Colon (tissue), 2 donors: ENCODE measurements around the gene TNIP2.

Source experiments
- FAIRE-seq: peaks from 2 replicates; lab custom pipeline; 2012; peaks lifted over from hg19 to GRCh38; lab: Jason Lieb, UNC
- donor health status: control.
- donor health status: control.

Gene TNIP2, protein sequence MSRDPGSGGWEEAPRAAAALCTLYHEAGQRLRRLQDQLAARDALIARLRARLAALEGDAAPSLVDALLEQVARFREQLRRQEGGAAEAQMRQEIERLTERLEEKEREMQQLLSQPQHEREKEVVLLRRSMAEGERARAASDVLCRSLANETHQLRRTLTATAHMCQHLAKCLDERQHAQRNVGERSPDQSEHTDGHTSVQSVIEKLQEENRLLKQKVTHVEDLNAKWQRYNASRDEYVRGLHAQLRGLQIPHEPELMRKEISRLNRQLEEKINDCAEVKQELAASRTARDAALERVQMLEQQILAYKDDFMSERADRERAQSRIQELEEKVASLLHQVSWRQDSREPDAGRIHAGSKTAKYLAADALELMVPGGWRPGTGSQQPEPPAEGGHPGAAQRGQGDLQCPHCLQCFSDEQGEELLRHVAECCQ

DNA sequence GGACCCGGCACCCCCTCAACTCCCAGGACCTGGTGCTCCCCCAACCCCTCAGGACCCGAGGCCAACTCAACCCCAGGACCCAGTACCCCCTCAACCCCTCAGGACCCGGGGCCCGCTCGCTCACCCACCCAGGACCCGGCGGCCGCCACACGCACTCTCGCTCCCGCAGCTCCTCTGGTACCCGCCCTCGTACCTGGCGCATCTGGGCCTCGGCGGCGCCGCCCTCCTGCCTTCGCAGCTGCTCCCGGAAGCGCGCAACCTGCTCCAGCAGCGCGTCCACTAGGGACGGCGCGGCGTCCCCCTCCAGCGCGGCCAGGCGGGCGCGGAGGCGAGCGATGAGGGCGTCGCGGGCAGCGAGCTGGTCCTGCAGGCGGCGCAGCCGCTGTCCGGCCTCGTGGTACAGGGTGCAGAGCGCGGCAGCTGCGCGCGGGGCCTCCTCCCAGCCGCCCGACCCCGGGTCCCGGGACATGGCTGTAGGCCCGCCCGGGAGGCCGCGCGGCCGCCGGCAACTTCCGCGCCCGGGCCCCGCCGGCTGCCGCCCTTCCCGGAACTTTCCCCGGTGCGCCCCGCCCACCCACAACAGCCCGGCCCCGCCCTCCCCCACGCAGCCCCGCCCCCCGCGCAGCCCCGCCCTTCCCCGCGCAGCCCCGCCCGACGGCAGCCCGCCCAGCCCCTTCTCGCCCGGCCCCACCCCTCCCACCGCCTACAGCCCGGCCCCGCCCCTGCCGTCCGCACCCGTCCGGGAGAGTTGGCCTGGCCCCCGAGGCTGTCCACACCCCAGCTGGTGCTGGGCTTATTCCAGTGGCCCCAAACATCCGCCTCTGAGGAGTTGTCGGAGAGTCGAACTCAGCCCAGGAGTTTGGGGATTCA lies at the start of gene TNIP2:
Gene TNIP2 (minus strand): TSS at position 516 of the 870 bp plus-strand sequence. CDS start 47 bp downstream, at position 469.
- no peak for FAIRE-seq

DNA sequence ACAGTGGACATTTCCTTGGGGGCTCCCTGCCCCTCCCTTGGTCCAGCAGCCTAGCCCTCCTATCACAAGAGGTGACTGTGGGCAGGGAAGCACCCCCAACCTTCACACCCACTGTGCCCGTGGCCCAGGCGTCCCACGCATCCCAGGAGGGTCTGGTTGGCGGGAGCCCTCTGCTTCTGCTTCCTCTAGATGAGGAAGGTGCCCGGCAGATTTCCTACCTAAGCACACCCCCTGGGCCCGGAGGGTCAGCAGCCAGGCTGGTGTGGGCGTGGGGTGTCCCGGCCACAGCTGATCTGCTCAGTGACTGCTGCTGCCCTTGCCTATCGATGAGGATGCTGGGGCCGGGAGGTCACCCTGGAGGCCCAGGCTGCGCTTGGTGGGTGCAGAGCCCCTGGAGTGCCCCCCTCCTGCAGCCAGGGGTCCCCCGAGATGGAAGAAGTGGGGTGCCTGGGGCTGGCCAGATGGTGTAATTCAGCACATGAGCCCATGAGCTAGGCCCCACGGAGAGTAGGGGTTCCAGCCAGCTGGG lies 48.9 kb upstream of the TNIP2 start:
- no peak for FAIRE-seq

DNA sequence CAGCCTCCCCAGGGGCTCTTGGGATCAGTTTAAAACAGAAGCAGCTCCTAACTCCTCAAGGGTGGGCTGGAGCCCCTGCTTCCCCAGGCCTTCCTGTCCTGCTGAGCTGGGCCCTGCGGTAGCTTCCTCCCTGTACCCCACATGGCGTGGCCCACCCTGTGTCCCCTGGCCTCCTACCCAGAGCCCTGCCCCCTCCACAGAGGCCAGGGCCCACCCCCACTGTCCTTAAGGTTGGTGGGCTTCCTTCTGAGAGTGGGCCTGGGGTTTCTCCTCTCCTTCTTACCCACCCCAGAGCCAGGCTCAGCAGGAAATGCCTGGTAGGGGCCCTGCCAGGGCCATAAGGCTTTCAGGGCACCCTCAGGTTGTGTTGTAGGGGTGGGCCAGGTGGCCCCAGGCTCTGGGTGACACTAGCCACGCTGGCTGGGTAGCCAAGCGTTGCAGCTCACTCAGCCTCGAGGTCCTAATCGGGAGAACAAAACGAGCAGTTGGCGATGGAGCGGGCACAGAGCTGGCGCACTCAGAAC lies 48.4 kb upstream of the TNIP2 start:
- FAIRE-seq: no peak

DNA sequence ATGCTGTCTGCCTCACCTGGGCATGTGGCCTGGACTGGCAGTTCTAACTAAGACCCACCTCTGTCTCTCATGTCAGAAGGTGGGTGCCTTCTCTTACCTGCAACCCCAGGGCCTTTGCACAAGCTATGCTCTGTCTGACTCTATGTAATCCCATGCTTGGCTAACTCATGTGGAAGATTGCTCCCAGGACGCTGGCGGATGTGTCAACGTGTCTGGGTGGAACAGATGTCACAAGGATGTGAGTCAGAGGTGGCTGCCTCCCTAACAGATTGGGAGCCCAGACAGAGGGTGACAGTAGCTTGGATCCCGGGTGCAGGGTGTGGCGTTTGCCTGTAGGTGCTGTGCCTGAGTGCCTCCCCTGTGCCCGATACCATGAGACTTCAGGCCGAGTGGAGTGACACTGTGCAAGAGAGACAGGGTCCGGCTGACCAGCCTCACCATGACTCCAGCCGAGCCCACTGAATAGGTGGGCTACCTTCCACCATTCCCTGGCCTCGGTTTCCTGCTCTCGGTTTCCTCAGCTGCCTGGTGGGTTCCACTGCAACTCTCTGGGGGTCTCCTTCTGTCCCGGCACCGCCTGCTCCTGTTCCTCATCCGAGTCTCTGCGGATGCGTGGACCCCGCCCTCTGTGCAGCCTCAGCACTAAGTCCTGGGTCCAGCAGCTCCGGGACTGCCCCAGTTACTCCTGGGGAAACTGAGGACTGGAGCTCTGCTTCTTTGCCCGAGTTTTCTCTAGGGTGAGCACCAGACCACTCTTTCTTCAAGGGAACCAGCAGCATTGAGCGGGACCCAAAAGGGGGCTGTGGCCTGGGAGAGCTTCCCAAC lies 47.7 kb upstream of the TNIP2 start:
- FAIRE-seq: no peak

DNA sequence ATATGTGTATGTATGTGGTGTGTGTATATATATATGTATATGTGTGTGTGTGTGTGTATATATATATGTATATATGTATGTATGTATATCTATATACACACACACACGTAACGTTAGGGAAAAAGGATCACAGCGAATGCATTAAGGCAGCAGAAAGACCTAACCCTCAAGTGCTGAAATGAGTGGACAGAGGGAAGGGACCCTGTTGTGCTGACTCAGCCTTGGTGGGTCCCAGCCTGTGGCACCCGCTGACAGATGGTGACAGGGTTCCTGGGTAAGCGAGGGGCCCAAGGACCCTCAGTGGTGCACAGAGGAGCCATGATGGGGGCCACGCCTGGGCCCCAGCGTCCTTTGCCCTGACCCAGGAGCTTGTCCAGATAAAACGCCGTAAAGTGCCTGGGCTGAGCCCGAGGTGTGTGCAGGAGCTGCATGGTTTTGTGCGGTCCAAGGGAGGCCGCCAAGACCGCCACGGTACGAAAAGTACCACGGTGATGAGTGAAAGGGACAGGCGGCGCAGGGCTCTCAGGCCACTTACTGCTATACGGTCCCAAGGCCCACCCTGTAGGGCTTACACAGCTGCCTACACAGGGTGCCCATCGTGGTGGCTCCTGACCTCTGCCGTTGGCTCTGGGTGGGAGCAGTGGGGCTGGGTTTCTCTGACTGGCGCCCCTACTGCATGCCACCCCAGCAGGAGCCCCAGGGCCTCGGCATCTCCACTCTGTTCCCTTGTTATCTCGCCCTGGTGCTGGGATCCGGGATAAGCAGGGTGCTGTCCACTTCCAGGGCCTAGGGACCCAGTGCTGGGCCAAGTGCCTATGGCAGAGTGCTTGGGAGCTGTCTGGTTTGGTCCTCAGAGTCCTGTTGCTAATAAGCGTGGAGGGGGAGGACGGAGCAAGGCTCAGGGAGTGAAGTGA lies 46.7 kb upstream of the TNIP2 start:
- no peak for FAIRE-seq

DNA sequence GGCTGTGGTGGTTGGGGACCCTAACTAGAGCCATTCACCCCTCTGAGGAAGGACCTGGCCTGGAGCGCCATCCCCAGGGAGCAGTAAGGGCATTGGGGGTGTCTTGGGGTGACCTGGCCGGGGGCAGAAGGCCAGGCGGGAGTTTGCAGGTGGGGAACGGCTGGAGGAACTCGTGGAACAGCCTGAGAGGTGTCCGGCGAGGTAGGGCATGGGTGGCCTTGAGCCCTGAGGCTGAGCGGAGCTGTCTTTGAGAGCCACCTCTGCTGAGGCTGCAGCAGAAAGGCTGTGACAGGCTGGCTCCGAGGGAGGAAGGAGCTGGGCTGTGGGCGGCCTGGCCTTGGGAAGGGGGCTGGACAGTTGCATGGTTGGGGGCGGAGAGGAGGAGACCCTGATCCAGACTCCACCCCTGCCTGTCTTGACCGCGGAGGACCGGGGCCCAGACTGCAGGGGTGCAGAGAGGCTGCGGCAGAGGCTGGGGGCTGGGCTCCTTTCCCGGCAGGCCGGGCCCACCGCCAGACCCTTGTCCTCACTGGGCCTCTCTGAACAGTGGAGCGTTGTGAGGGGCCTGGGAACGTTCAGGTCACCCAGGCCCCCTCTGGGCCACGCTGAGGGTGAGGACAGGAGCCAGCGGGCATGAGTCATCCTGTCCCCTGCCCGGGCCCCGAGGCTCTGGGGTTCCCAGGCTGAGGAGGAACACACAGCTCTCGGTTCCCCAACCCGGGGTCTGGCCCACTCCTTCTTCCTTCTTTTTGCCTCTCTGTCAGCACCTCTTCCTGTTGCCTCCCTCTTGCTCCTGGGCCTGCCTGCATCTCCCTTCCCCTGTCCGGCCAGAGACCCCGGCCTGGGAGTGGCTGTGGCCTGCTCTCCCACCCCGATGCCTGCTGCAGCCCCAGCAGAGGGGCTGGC lies 44.8 kb upstream of the TNIP2 start:
- no peak for FAIRE-seq

GRCh38 chr4:2799971-2800690 lies 44.0 kb upstream of the TNIP2 start:
- no peak for FAIRE-seq

DNA sequence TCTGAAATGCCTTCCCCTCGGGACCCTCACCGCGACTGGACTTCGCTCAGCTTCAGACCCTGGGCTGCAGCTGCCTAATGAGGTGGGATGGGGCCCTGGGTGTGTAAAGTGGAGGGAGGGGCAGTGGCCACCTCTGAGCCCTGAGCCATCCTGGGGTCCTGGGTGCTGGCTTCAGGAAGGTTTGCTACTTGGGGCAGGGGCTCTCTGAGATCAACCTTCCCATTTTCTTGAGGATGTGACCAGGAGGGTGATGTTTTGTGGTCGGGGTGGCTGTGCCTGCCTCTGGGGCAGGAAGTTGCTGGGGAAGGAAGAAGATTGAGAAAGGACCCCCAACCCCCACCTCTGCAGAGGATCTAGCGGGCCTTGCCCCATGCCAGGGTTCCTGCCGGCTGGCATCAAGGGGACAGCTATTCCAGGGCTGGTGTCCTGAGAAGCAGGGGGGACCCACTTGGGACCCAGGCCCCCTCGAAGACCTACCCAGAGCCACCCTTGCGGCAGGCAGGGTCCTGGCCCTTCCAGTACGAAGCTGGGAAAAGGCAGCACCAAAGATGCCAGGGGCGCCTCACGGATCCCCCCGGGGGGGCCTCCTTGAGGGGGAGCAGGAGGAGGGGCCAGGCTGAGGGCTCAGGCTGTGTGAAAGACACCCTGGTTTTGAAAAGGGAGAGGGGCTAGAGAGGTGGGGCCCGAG lies 43.2 kb upstream of the TNIP2 start:
- no peak for FAIRE-seq

DNA sequence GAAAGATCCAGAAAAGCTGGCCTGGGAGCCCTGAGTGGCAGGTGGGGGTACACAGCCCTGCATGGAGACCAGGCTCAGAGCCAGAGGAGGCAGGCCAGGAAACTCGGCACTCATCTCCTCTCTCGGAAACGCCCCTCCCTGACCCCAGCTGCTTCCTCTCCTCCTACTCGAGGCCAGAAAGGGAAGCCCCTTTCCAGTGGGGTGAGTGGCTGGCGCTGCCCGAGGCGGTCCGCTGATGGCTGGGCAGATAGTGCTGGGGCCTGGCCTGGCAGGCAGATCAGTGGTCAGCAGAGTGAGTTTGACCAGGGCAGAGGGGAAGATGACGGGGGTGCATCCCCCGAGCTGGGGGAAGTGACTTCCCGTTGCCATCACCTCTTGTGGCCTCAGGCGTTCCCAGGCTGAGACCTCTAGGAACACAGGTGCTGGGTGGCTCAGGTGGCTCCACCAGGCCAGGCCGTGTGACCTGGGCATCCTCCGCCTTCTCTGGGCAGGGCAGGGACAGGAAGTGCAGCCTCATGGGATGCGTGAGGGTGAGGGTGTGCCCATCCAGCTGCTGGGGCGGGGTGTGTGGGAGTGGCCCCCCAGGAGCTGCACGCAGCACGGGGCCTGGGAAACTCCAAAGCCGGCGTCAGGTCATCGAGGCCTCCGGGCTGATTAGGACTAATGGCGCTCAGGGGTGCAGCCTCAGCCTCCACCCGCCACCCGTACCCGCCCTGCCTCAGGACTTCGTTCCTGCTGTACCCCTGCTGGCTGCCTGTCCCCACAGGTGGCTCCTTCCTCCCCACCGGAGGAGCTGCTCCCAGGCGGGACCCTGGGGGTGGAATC lies 42.5 kb upstream of the TNIP2 start:
- FAIRE-seq: no peak

DNA sequence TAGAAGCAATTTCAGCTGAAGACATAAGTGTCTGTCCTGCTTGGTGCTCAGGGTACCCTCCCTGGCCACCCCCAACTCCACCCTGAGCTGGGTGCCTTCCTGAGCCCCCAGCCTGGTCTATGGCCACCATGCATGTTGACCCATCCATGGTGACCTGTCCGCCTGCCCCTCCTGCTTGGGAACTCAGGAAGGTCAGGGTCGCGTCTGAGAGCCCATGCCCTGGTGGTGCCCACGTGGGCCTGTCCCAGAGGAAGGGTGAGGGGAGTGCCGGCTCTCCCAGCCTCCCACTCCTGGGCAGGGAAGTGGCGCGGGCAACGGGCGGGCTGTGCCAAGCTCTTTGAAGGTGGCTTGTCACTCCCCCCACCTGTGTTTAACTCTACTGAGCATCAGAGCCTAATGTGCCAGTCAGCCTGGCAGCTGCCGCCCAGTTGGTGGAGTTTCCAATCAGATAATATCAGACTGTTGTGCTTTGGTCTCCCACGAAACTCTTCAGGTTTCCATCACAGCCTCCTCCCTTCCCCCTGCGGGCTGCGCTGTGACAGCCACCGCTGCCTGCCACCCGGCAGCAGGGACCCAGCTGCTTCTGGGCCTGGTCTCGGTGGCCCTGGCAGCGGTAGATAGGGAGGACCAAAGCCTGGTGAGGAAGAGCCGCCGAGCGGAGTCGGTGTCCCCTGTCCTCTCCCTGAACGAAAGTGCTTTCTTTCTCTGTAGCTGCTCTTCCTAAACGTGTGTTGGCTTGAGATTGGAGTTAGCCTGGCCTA lies 41.6 kb upstream of the TNIP2 start:
- FAIRE-seq: no peak

- FAIRE-seq: no peak
Observed at GRCh38 chr4:2796849-2797544, 40.9 kb upstream of the TNIP2 start.

GRCh38 chr4:2795893-2796848 lies 40.0 kb upstream of the TNIP2 start:
- FAIRE-seq: no peak

- FAIRE-seq: no peak
Observed at GRCh38 chr4:2795300-2795892, 39.3 kb upstream of the TNIP2 start.
